K562 (cell line): ENCODE results near the gene JUNB. TPM values are rescaled to one million over a fixed set of nuclear protein-coding genes. Genes with fewer than 3 reads are reported as not detected.

Experiments
- ATF1 ChIP-seq, 2 experiments: fragments of 450-650 bp in 1 of 2; IDR thresholded peaks; 2 replicates each; pipeline ENCODE4 v1.6.1; 2016; ENCODE audit warnings: missing compliant biosample characterization in 1 of 2, missing genetic modification characterization in 1 of 2
- C11orf30 ChIP-seq: fragments of 450-650 bp; IDR thresholded peaks from 2 replicates; pipeline ENCODE4 v1.6.1; 2016; ENCODE audit warnings: low read depth, mild to moderate bottlenecking
- CBX1 ChIP-seq: sonication (generic); IDR thresholded peaks from 2 replicates; pipeline ENCODE4 v1.6.1; 2016; ENCODE audit warnings: antibody characterized with exemption, low read depth, mild to moderate bottlenecking
- CHCHD3 ChIP-seq: fragments of 250-450 bp; sonication (Bioruptor Pico); IDR thresholded peaks from 2 replicates; pipeline ENCODE4 v2.1.2; 2022; ENCODE audit warnings: mild to moderate bottlenecking
- CTCFL ChIP-seq: IDR thresholded peaks from 2 replicates; pipeline ENCODE4 v1.6.1; 2011; ENCODE audit warnings: borderline replicate concordance, low read depth, mild to moderate bottlenecking, moderate library complexity, low read length; ENCODE audit not compliant: insufficient read depth, poor library complexity, severe bottlenecking
- E2F3 ChIP-seq: fragments of 250-450 bp; sonication (Bioruptor Pico); IDR thresholded peaks from 2 replicates; pipeline ENCODE4 v1.4.0; 2020; ENCODE audit warnings: mild to moderate bottlenecking
- KAT8 ChIP-seq: fragments of 450-650 bp; IDR thresholded peaks from 2 replicates; pipeline ENCODE4 v1.6.1; 2016; ENCODE audit warnings: low read depth, mild to moderate bottlenecking
- RFX7 ChIP-seq: fragments of 250-450 bp; sonication (Bioruptor Pico); IDR thresholded peaks from 2 replicates; pipeline ENCODE4 v1.5.1; 2021; ENCODE audit warnings: mild to moderate bottlenecking
- SRSF1 ChIP-seq: fragments of 200-400 bp; formaldehyde crosslinking; IDR thresholded peaks from 2 replicates; pipeline ENCODE4 v1.6.1; 2017; ENCODE audit warnings: mild to moderate bottlenecking, low read depth, low read length, moderate library complexity
- XRCC5 ChIP-seq: fragments of 200-400 bp; formaldehyde crosslinking; IDR thresholded peaks from 2 replicates; pipeline ENCODE4 v1.6.1; 2017; ENCODE audit warnings: low read depth, mild to moderate bottlenecking, low read length
- ZBTB17 ChIP-seq: fragments of 450-650 bp; formaldehyde crosslinking; IDR thresholded peaks from 2 replicates; pipeline ENCODE4 v1.4.0; 2020; ENCODE audit warnings: mild to moderate bottlenecking
- ZHX1 ChIP-seq: fragments of 150-350 bp; conservative IDR thresholded peaks from 2 replicates; pipeline ENCODE4 v1.6.1; 2014; ENCODE audit warnings: low read length
- ZNF146 ChIP-seq: IDR thresholded peaks from one replicate; pipeline ENCODE4 v1.6.1; 2018; ENCODE audit warnings: missing compliant biosample characterization; ENCODE audit not compliant: unreplicated experiment
- ZNF23 ChIP-seq: fragments of 250-450 bp; sonication (Bioruptor Pico); IDR thresholded peaks from 2 replicates; pipeline ENCODE4 v1.4.0; 2020; ENCODE audit warnings: mild to moderate bottlenecking
- ZNF592 ChIP-seq: fragments of 450-650 bp; IDR thresholded peaks from 2 replicates; pipeline ENCODE4 v1.6.1; 2017; ENCODE audit warnings: antibody characterized with exemption, mild to moderate bottlenecking
- polyA plus RNA-seq, 8 experiments: library from polyadenylated mRNA; depleted of rRNA in 4 of 8; stranded (reverse) in 5 of 8; unstranded in 3 of 8; fragments of >200 nt; fragmentation: Nextera tagmentation in 2 of 8; fragmentation: Illumina TruSeq in 1 of 8; extraction: Ambion mirVana in 2 of 8; extraction: Trizol in 1 of 8; gene quantifications; 2 replicates each; pipeline versions ENCODE4 v1.2.1 to v1.2.3, GENCODE V29; 2011 to 2014; ENCODE audit warnings: inconsistent platforms in 1 of 8, missing spikeins in 1 of 8
- total RNA-seq, 7 experiments: library from RNA; depleted of rRNA in 6 of 7; stranded (reverse); fragments of >200 nt in 6 of 7; fragmentation: Illumina TruSeq in 2 of 7; extraction: Trizol in 2 of 7; gene quantifications; 2 replicates each; pipeline versions ENCODE4 v1.2.1 to v1.2.3, GENCODE V29; 2011 to 2021; ENCODE audit warnings: low replicate concordance in 1 of 7
- TF ChIP-seq, protein P1 (sequence below): sonication (generic); formaldehyde crosslinking; IDR thresholded peaks from 2 replicates; pipeline ENCODE4 v1.8.1; 2023; ENCODE audit warnings: mild to moderate bottlenecking, missing genetic modification reagents
- TF ChIP-seq, protein P2 (sequence below): fragments of 450-650 bp; IDR thresholded peaks from 2 replicates; pipeline ENCODE4 v1.6.1; 2016; ENCODE audit warnings: antibody characterized with exemption

JUNB gene
- total and polyA plus RNA-seq, 9 of the 15 experiments (the other 6 are each of a cell fraction or from before 2014, with no cell fraction given), result 0.23 to 88.1 (median 13.1) TPM

DNA sequence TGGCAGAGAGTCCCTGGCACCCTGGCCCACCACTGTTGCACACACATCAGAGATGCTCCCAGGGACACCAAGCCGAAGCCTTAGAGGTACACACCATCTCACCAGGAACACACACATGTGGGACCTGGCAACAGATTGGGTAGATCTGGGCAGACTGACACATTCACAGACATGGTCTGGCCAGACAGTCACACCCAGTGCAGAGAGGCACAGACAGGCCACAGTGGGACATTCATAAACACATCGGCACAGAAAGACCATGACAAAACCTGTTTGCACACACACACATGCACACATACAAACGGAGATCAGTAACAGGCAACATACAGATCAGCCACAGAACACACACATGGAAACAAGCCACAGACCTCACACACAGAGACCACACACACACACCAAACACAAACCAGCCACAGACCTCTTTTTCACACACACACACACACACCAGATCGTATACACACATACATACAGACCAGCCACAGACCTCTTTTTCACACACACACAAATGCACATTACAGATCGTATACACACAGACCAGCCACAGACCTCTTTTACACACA, 6.3 kb upstream of the JUNB start (continued):
- TF ChIP-seq, protein P1, sequence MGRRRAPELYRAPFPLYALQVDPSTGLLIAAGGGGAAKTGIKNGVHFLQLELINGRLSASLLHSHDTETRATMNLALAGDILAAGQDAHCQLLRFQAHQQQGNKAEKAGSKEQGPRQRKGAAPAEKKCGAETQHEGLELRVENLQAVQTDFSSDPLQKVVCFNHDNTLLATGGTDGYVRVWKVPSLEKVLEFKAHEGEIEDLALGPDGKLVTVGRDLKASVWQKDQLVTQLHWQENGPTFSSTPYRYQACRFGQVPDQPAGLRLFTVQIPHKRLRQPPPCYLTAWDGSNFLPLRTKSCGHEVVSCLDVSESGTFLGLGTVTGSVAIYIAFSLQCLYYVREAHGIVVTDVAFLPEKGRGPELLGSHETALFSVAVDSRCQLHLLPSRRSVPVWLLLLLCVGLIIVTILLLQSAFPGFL (CRISPR knock-in tag), result no peak
- TF ChIP-seq ZHX1 (no peak), RFX7 (CRISPR knock-in tag) (no peak), CHCHD3 (CRISPR knock-in tag) (no peak), ZNF146 (CRISPR knock-in tag) (no peak), SRSF1 (no peak), C11orf30 (no peak), CBX1 (no peak), ZNF592 (peak; percentile 30; the same call in 1 of the 2 replicates), ZNF23 (no peak), XRCC5 (no peak), ZBTB17 (peak; percentile 39; the same call in 1 of the 2 replicates), ATF1 (CRISPR knock-in tag; IDR thresholded peaks at IDR 0.05) (no peak), ATF1 (tag; IDR thresholded peaks at IDR 0.05) (0 out of 2 replicates have a peak, but pooled peaks have one; percentile 30), CTCFL (no peak), E2F3 (CRISPR knock-in tag) (no peak), KAT8 (no peak)
- TF ChIP-seq, protein P2, sequence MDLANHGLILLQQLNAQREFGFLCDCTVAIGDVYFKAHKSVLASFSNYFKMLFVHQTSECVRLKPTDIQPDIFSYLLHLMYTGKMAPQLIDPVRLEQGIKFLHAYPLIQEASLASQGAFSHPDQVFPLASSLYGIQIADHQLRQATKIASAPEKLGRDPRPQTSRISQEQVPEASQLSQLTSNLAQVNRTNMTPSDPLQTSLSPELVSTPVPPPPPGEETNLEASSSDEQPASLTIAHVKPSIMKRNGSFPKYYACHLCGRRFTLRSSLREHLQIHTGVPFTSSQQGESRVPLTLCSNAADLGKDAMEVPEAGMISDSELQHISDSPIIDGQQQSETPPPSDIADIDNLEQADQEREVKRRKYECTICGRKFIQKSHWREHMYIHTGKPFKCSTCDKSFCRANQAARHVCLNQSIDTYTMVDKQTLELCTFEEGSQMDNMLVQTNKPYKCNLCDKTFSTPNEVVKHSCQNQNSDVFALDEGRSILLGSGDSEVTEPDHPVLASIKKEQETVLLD, result 0 out of 2 replicates have a peak, but pooled peaks have one; percentile 7
